HepG2 (cell line): ENCODE data around the gene GNAS-AS1. TPM values are rescaled to one million over a fixed set of nuclear protein-coding genes. Genes with fewer than 3 reads are reported as not detected.

ENCODE experiments used
- ATAC-seq: fragments of 200-7000 bp; cut with Tn5 transposase; 3 replicates; pipeline ENCODE4 v1.9.1; 2020; ENCODE audit warnings: mild to moderate bottlenecking, moderate library complexity
- BruUV-seq: library from RNA; stranded (reverse); fragments of 400-500 nt; replicated peaks from 2 replicates; lab custom pipeline; 2021; lab: Mats Ljungman, UMichigan
- CTCF ChIA-PET: fragments of 300-600 bp; formaldehyde crosslinking; extraction: SDS; loops from one replicate; lab custom pipeline; 2021; ENCODE audit warnings: low total read pairs, inconsistent platforms, low intra/inter-chr PET ratio; lab: Yijun Ruan, JAX
- POLR2A ChIA-PET: fragments of 350-600 bp; sonication (Branson Sonifier 250); formaldehyde crosslinking; loops from one replicate; lab custom pipeline; 2020; ENCODE audit warnings: antibody characterized with exemption, inconsistent platforms; lab: Yijun Ruan, JAX
- DNase-seq: peaks from one replicate; pipeline ENCODE4 v3.0.0-alpha.2; 2015; ENCODE audit warnings: low spot score
- FAIRE-seq: peaks from 3 replicates; lab custom pipeline; 2011; peaks lifted over from hg19 to GRCh38; lab: Jason Lieb, UNC
- H2AFZ ChIP-seq: one replicate; pipeline ENCODE4 v1.6.1; 2011; ENCODE audit warnings: low read length, inconsistent platforms
- H3K27ac ChIP-seq: fragments of 300-600 bp; 3 replicates; pipeline ENCODE4 v1.8.0; 2011; ENCODE audit warnings: mixed run types, mild to moderate bottlenecking, mixed read lengths, low read length, inconsistent platforms; ENCODE audit not compliant: insufficient read depth; ENCODE audit errors: extremely low read length
- H3K27me3 ChIP-seq, 2 experiments: fragments of 200-600 bp in 1 of 2; 2 replicates in 1 of 2; 3 replicates in 1 of 2; pipeline versions ENCODE4 v1.6.0 to v1.8.0; 2011; ENCODE audit warnings: low read length in 2 of 2, mild to moderate bottlenecking in 2 of 2, moderate library complexity in 2 of 2, inconsistent platforms in 1 of 2; ENCODE audit not compliant: insufficient read depth in 2 of 2, control insufficient read depth in 1 of 2
- H3K36me3 ChIP-seq, 2 experiments: fragments of 200-600 bp in 1 of 2; replicated peaks in 1 of 2; 2 replicates in 1 of 2; 3 replicates in 1 of 2; pipeline versions ENCODE4 v1.5.1 to v1.8.0; 2011; ENCODE audit warnings: low read length in 2 of 2, inconsistent platforms in 1 of 2; ENCODE audit not compliant: insufficient read depth in 2 of 2, control insufficient read depth in 1 of 2
- H3K4me1 ChIP-seq: 2 replicates; pipeline ENCODE4 v1.5.1; 2012; ENCODE audit warnings: low read length, inconsistent platforms; ENCODE audit not compliant: insufficient read depth
- H3K4me2 ChIP-seq: 2 replicates; pipeline ENCODE4 v1.6.0; 2011; ENCODE audit warnings: low read depth, low read length, inconsistent platforms
- H3K4me3 ChIP-seq, 3 experiments: fragments of 200-600 bp in 1 of 3; sonication (generic), shearing (Covaris generic) in 1 of 3; replicated peaks in 1 of 3; 2 replicates each; pipeline ENCODE4 v1.5.1; 2011 to 2016; ENCODE audit warnings: low read length in 3 of 3, inconsistent platforms in 2 of 3, low read depth in 2 of 3, mild to moderate bottlenecking in 2 of 3, control low read depth in 1 of 3, mixed read lengths in 1 of 3; ENCODE audit not compliant: insufficient read depth in 1 of 3
- H3K79me2 ChIP-seq: one replicate; pipeline ENCODE4 v1.6.1; 2011; ENCODE audit warnings: low read length, inconsistent platforms; ENCODE audit not compliant: insufficient read depth
- H3K9ac ChIP-seq: 2 replicates; pipeline ENCODE4 v1.6.0; 2011; ENCODE audit warnings: mild to moderate bottlenecking, low read depth, low read length, inconsistent platforms; ENCODE audit not compliant: insufficient read depth
- H3K9me3 ChIP-seq: 2 replicates; pipeline ENCODE4 v1.5.1; 2012; ENCODE audit warnings: mild to moderate bottlenecking, low read length
- H4K20me1 ChIP-seq: 2 replicates; pipeline ENCODE4 v1.6.0; 2011; ENCODE audit warnings: inconsistent platforms, mild to moderate bottlenecking, low read length, moderate library complexity; ENCODE audit not compliant: insufficient read depth
- FOSL2 ChIP-seq: sonication (generic); formaldehyde crosslinking; IDR thresholded peaks from 2 replicates; pipeline ENCODE4 v1.4.0; 2020; ENCODE audit warnings: missing genetic modification reagents
- GABPA ChIP-seq, 2 experiments: IDR thresholded peaks; 2 replicates each; pipeline ENCODE4 v1.6.1; 2011 to 2016; ENCODE audit warnings: low read depth in 2 of 2, low read length in 1 of 2, missing biosample characterization in 1 of 2, missing genetic modification characterization in 1 of 2
- REST ChIP-seq, 2 experiments: IDR thresholded peaks; 2 replicates each; pipeline ENCODE4 v1.6.1; 2011 to 2012; ENCODE audit warnings: low read length in 2 of 2, borderline replicate concordance in 1 of 2, low read depth in 1 of 2, mild to moderate bottlenecking in 1 of 2, moderate library complexity in 1 of 2
- ZNF180 ChIP-seq: sonication (generic); formaldehyde crosslinking; IDR thresholded peaks from 2 replicates; pipeline ENCODE4 v1.4.0; 2020; ENCODE audit warnings: low read depth, missing genetic modification reagents, borderline replicate concordance
- ZNF282 ChIP-seq: fragments of 450-650 bp; IDR thresholded peaks from 2 replicates; pipeline ENCODE4 v1.6.1; 2018; ENCODE audit not compliant: partially characterized antibody
- ZNF674 ChIP-seq: sonication (generic); formaldehyde crosslinking; IDR thresholded peaks from 2 replicates; pipeline ENCODE4 v1.5.0; 2020; ENCODE audit warnings: low read depth, mild to moderate bottlenecking, missing genetic modification reagents
- WGBS: methylation state at CpG from one replicate; pipeline ENCODE4 v1.1.6; 2017; ENCODE audit warnings: low lambda C conversion rate; 5-methylcytosine and 5-hydroxymethylcytosine counted together
- in situ Hi-C: cut with HindIII; loops from 2 replicates; pipeline ENCODE4 v1.10.0; 2017; ENCODE audit warnings: low pct_unique_long_range_greater_than_20kb; ENCODE audit not compliant: extremely low pct_ligation_motif_present
- intact Hi-C: fragments of 100-400 bp; cut with micrococcal nuclease; formaldehyde crosslinking; loops from one replicate; pipeline ENCODE4 v1.10.0; 2022; ENCODE audit not compliant: unreplicated experiment
- polyA plus RNA-seq, 8 experiments: library from polyadenylated mRNA; depleted of rRNA in 3 of 8; stranded (reverse) in 7 of 8; unstranded in 1 of 8; fragments of >200 nt; fragmentation: Illumina TruSeq in 4 of 8; extraction: Trizol in 4 of 8; gene quantifications; 2 replicates each; pipeline versions ENCODE4 v1.2.1 to v1.2.3, GENCODE V29; 2011 to 2016; ENCODE audit warnings: low read depth in 4 of 8, missing spikeins in 1 of 8, mixed read lengths in 1 of 8; ENCODE audit not compliant: insufficient read depth in 1 of 8
- total RNA-seq, 5 experiments: library from RNA; depleted of rRNA; stranded (reverse); fragments of >200 nt; fragmentation: Illumina TruSeq; extraction: Trizol; gene quantifications; 2 replicates each; pipeline ENCODE4 v1.2.3, GENCODE V29; 2016; ENCODE audit warnings: low read depth in 1 of 5

GNAS-AS1 gene
- total and polyA plus RNA-seq, 2 of the 13 experiments (the other 11 are each of a cell fraction or from before 2014, with no cell fraction given), result not detected

- TF ChIP-seq ZNF674 (no peak), ZNF180 (CRISPR knock-in tag) (no peak), ZNF282 (no peak), REST (IDR thresholded peaks at IDR 0.05; ENCODE audit: borderline replicate concordance in 1 of 2, low read depth in 1 of 2, low read length in 2 of 2) (no peak)
Measured at GRCh38 chr20:58840816-58841538, 9.7 kb downstream of the GNAS-AS1 start (continued).

GRCh38 chr20:58839991-58840747 is 10.5 kb downstream of the GNAS-AS1 start:
- intact Hi-C loops, result loop anchor here (5.0 kb wide), 2 partner anchors 593 to 1357 kb away; no protein-coding TSS in a partner anchor
- 62% methylated on average over 67 of the region's 67 CpGs for WGBS
- H3K4me3 ChIP-seq, result no peak overlapping the region

More at GRCh38 chr20:58839991-58840747, 10.5 kb downstream of the GNAS-AS1 start:
- Histone ChIP-seq H3K4me1 (no peaks in the 10 kb centered on the region), H3K9me3 (no peaks in the 10 kb centered on the region), H3K27me3 (peaks cover 7 to 83% of the 10 kb centered on the region in 2 experiments; a peak in 4 of 5 replicates), H3K4me2 (no peak overlapping the region), H4K20me1 (no peaks in the 10 kb centered on the region), H3K79me2 (no peaks in the 10 kb centered on the region), H3K36me3 (no peaks in the 10 kb centered on the region), H3K27ac (no peak overlapping the region), H2AFZ (no peak overlapping the region), H3K9ac (no peak overlapping the region)
- ATAC-seq (peak; percentile 41), FAIRE-seq (no peak), DNase-seq (no peak)
- BruUV-seq, result no TSS peak
- in situ Hi-C loops, result loop anchor here (10.0 kb wide), 2 partner anchors 355 to 605 kb away; no protein-coding TSS in a partner anchor
- POLR2A ChIA-PET, result no interaction called here
- CTCF ChIA-PET, result interaction anchor here (1.5 to 3.0 kb wide), 2 partner anchors 359 to 603 kb away, joined by 6 to 12 read pairs; no protein-coding TSS in a partner anchor
- TF ChIP-seq GABPA (IDR thresholded peaks at IDR 0.05; ENCODE audit: low read depth, low read length) (0 out of 2 replicates have a peak, but pooled peaks have one; percentile 11), GABPA (CRISPR knock-in tag; IDR thresholded peaks at IDR 0.05; ENCODE audit: low read depth) (no peak), FOSL2 (no peak)
